ENCODE measurements around the gene MYEOV. TPM values are rescaled to one million over a fixed set of nuclear protein-coding genes. Genes with fewer than 3 reads are reported as not detected.

MYEOV gene
- total and polyA plus RNA-seq, 10 of the 15 experiments (the other 5 are each of a cell fraction or from before 2014, with no cell fraction given), result 0.05 to 0.40 (median 0.26) TPM; not detected in 3

DNA sequence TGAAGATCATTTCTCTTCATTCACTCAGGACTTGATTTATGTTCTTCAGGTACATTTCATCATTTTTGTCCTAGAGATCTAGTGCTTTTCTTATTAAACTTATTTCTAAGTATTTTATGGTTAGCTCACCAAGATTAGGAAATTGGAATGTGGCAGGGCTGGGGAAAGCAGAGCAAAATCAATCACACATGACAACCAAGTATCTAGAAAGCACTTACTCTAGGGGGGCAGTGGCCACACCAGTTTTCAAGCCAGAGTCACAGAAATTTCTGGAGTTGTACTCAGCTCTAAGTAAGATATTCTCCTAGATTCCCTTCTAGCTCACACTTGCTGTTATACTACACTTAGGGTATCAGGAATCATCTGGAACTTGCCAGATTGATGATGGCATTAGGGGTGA, 33.3 kb upstream of the MYEOV start:
- ATAC-seq, result no peak
- intact Hi-C loops (cut with micrococcal nuclease; ENCODE audit: unreplicated experiment) (no loop called here), in situ Hi-C loops (cut with MboI) (no loop called here)
- Histone ChIP-seq H3K27me3 (replicated peaks in 1 of 2; ENCODE audit: control insufficient read depth in 2 of 2, insufficient read depth in 2 of 2, low read length in 1 of 2) (no peaks in the 10 kb centered on the region), H3K4me1 (ENCODE audit: control insufficient read depth, insufficient read depth, low read length) (peaks cover 18% of the 10 kb centered on the region), H3K36me3 (ENCODE audit: control insufficient read depth in 2 of 2, insufficient read depth in 2 of 2, low read length in 1 of 2) (no peaks in the 10 kb centered on the region), H3K9me3 (replicated peaks; ENCODE audit: control insufficient read depth, insufficient read depth, low read length) (peaks cover 7% of the 10 kb centered on the region; the same call in 2 of the 3 replicates), H2AFZ (ENCODE audit: control insufficient read depth, low read depth, low read length) (no peak overlapping the region; the same call in 1 of the 2 replicates), H3K4me3 (no peak overlapping the region), H3K4me2 (ENCODE audit: control insufficient read depth, insufficient read depth) (no peak overlapping the region), H4K20me1 (ENCODE audit: control insufficient read depth, insufficient read depth) (no peaks in the 10 kb centered on the region), H3K9ac (ENCODE audit: control insufficient read depth, insufficient read depth, low read length) (no peak overlapping the region), H3K27ac (ENCODE audit: control insufficient read depth, insufficient read depth) (no peak overlapping the region), H3K79me2 (ENCODE audit: control insufficient read depth, insufficient read depth, low read length) (no peaks in the 10 kb centered on the region)
- SMC1A ChIA-PET (ENCODE audit: uncharacterized antibody, unreplicated experiment), result interaction anchor here (1.0 to 4.8 kb wide), 8 partner anchors 8 to 94 kb away, joined by 3 to 27 read pairs (median 6); no protein-coding TSS in a partner anchor
- DNase-seq (ENCODE audit: low read depth, low spot score), result no peak
- FAIRE-seq, result no peak
- POLR2A ChIA-PET, result no interaction called here
- no TSS peak for BruUV-seq (replicated peaks)
- CTCF ChIA-PET, result interaction anchor here (1.2 to 2.5 kb wide), 2 partner anchors 32 to 410 kb away, joined by 4 to 11 read pairs; no protein-coding TSS in a partner anchor
- RAD21 ChIA-PET (ENCODE audit: unreplicated experiment), result interaction anchor here (1.0 to 3.7 kb wide), 4 partner anchors 15 to 75 kb away, joined by 3 to 46 read pairs (median 4); no protein-coding TSS in a partner anchor
- TF ChIP-seq CBX3 (IDR thresholded peaks at IDR 0.05; ENCODE audit: borderline replicate concordance, low read depth), result no peak
- no peak for TF ChIP-seq TCF3 (IDR thresholded peaks at IDR 0.05; ENCODE audit: borderline replicate concordance, insufficient read depth, low read depth, low read length)
- TF ChIP-seq, protein P1, sequence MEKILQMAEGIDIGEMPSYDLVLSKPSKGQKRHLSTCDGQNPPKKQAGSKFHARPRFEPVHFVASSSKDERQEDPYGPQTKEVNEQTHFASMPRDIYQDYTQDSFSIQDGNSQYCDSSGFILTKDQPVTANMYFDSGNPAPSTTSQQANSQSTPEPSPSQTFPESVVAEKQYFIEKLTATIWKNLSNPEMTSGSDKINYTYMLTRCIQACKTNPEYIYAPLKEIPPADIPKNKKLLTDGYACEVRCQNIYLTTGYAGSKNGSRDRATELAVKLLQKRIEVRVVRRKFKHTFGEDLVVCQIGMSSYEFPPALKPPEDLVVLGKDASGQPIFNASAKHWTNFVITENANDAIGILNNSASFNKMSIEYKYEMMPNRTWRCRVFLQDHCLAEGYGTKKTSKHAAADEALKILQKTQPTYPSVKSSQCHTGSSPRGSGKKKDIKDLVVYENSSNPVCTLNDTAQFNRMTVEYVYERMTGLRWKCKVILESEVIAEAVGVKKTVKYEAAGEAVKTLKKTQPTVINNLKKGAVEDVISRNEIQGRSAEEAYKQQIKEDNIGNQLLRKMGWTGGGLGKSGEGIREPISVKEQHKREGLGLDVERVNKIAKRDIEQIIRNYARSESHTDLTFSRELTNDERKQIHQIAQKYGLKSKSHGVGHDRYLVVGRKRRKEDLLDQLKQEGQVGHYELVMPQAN (conservative IDR thresholded peaks at IDR 0.05), result no peak
- no peak for TF ChIP-seq NFYA (IDR thresholded peaks at IDR 0.05; ENCODE audit: borderline replicate concordance, low read depth, low read length)

DNA sequence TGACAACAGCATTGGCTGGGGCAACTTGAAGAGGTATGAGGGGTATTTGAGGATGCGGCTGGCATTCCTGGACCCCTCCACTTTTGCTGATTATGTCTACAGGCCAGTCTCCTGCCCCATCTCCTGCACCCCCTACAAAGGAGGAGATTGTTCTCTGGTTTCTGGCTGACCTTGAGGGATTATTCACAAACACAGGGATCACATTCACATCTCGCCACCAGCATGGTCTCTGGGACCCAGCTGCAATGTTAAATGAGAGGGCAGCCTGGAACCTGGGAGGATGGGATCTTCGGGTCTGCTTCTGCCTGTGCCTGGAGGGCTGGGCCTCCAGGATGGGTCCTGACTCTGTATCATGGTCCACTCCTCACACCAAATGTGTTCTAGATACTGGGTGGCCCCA, 32.8 kb upstream of the MYEOV start:
- DNase-seq (ENCODE audit: low read depth, low spot score), result no peak
- SMC1A ChIA-PET (ENCODE audit: uncharacterized antibody, unreplicated experiment), result interaction anchor here (1.0 to 4.8 kb wide), 7 partner anchors 8 to 95 kb away, joined by 3 to 27 read pairs (median 8); no protein-coding TSS in a partner anchor
- intact Hi-C loops (cut with micrococcal nuclease; ENCODE audit: unreplicated experiment), result no loop called here
- TF ChIP-seq, protein P2, sequence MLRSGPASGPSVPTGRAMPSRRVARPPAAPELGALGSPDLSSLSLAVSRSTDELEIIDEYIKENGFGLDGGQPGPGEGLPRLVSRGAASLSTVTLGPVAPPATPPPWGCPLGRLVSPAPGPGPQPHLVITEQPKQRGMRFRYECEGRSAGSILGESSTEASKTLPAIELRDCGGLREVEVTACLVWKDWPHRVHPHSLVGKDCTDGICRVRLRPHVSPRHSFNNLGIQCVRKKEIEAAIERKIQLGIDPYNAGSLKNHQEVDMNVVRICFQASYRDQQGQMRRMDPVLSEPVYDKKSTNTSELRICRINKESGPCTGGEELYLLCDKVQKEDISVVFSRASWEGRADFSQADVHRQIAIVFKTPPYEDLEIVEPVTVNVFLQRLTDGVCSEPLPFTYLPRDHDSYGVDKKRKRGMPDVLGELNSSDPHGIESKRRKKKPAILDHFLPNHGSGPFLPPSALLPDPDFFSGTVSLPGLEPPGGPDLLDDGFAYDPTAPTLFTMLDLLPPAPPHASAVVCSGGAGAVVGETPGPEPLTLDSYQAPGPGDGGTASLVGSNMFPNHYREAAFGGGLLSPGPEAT (IDR thresholded peaks at IDR 0.05; ENCODE audit: low read depth), result no peak
- TF ChIP-seq POLR2AphosphoS5 (IDR thresholded peaks at IDR 0.05; ENCODE audit: low read length) (no peak), WRNIP1 (IDR thresholded peaks at IDR 0.05; ENCODE audit: borderline replicate concordance, low read depth, low read length) (no peak), SP1 (IDR thresholded peaks at IDR 0.05; ENCODE audit: low read depth, low read length) (no peak), NFYA (IDR thresholded peaks at IDR 0.05; ENCODE audit: borderline replicate concordance, low read depth, low read length) (no peak)
- TF ChIP-seq, protein P3, sequence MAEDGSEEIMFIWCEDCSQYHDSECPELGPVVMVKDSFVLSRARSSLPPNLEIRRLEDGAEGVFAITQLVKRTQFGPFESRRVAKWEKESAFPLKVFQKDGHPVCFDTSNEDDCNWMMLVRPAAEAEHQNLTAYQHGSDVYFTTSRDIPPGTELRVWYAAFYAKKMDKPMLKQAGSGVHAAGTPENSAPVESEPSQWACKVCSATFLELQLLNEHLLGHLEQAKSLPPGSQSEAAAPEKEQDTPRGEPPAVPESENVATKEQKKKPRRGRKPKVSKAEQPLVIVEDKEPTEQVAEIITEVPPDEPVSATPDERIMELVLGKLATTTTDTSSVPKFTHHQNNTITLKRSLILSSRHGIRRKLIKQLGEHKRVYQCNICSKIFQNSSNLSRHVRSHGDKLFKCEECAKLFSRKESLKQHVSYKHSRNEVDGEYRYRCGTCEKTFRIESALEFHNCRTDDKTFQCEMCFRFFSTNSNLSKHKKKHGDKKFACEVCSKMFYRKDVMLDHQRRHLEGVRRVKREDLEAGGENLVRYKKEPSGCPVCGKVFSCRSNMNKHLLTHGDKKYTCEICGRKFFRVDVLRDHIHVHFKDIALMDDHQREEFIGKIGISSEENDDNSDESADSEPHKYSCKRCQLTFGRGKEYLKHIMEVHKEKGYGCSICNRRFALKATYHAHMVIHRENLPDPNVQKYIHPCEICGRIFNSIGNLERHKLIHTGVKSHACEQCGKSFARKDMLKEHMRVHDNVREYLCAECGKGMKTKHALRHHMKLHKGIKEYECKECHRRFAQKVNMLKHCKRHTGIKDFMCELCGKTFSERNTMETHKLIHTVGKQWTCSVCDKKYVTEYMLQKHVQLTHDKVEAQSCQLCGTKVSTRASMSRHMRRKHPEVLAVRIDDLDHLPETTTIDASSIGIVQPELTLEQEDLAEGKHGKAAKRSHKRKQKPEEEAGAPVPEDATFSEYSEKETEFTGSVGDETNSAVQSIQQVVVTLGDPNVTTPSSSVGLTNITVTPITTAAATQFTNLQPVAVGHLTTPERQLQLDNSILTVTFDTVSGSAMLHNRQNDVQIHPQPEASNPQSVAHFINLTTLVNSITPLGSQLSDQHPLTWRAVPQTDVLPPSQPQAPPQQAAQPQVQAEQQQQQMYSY (CRISPR knock-in tag; IDR thresholded peaks at IDR 0.05), result no peak

More for the DNA sequence above, 32.8 kb upstream of the MYEOV start:
- ATAC-seq (no peak), FAIRE-seq (no peak)
- WGBS (ENCODE audit: insufficient coverage, insufficient replicate concordance, low lambda C conversion rate, missing lambda C conversion rate), result 86% methylated on average over 3 of the region's 3 CpGs
- BruUV-seq (replicated peaks), result no TSS peak
- RAD21 ChIA-PET (ENCODE audit: unreplicated experiment), result interaction anchor here (3.7 kb wide), 1 partner anchor 15 kb away, joined by 46 read pairs; no protein-coding TSS in a partner anchor
- CTCF ChIA-PET, result interaction anchor here (1.2 kb wide), 1 partner anchor 410 kb away, joined by 4 read pairs; no protein-coding TSS in a partner anchor
- Histone ChIP-seq H3K4me2 (ENCODE audit: control insufficient read depth, insufficient read depth) (no peak overlapping the region), H4K20me1 (ENCODE audit: control insufficient read depth, insufficient read depth) (no peaks in the 10 kb centered on the region), H3K4me1 (ENCODE audit: control insufficient read depth, insufficient read depth, low read length) (peaks cover 18% of the 10 kb centered on the region), H3K36me3 (ENCODE audit: control insufficient read depth in 2 of 2, insufficient read depth in 2 of 2, low read length in 1 of 2) (no peaks in the 10 kb centered on the region), H3K27ac (ENCODE audit: control insufficient read depth, insufficient read depth) (no peak overlapping the region), H2AFZ (ENCODE audit: control insufficient read depth, low read depth, low read length) (no peak overlapping the region), H3K9ac (ENCODE audit: control insufficient read depth, insufficient read depth, low read length) (no peak overlapping the region), H3K9me3 (replicated peaks; ENCODE audit: control insufficient read depth, insufficient read depth, low read length) (peaks cover 6% of the 10 kb centered on the region; the same call in 2 of the 3 replicates), H3K79me2 (ENCODE audit: control insufficient read depth, insufficient read depth, low read length) (no peaks in the 10 kb centered on the region), H3K4me3 (no peak overlapping the region), H3K27me3 (replicated peaks in 1 of 2; ENCODE audit: control insufficient read depth in 2 of 2, insufficient read depth in 2 of 2, low read length in 1 of 2) (no peaks in the 10 kb centered on the region; a peak in 1 of 4 replicates)
- in situ Hi-C loops (cut with MboI), result no loop called here
- POLR2A ChIA-PET, result no interaction called here
